CD14-positive monocyte (primary cell): Measurements from ENCODE around the gene KLHL17. TPM values are rescaled to one million over a fixed set of nuclear protein-coding genes. Genes with fewer than 3 reads are reported as not detected.

Experiments
- DNase-seq, 3 donors: peaks; one replicate each; pipeline ENCODE4 v3.0.0-alpha.2; 2011 to 2022
- H2AFZ ChIP-seq: 2 replicates; pipeline ENCODE4 v1.6.0; 2012; ENCODE audit warnings: mild to moderate bottlenecking, low read depth, low read length, inconsistent platforms; ENCODE audit not compliant: insufficient read depth, poor library complexity, severe bottlenecking
- H3K27ac ChIP-seq, 2 donors: 1 replicate in 1 of 2; 2 replicates in 1 of 2; pipeline ENCODE4 v1.5.1; 2012 to 2013; ENCODE audit warnings: low read length in 2 of 2, control low read depth in 1 of 2, inconsistent platforms in 1 of 2, low read depth in 1 of 2, mild to moderate bottlenecking in 1 of 2
- H3K27me3 ChIP-seq, 2 donors: one replicate each; pipeline versions ENCODE4 v1.6.0 to v1.6.1; 2011 to 2013; ENCODE audit warnings: low read length in 2 of 2; ENCODE audit not compliant: control insufficient read depth in 2 of 2, insufficient read depth in 2 of 2
- H3K36me3 ChIP-seq, 2 donors: replicated peaks in 1 of 2; 1 replicate in 1 of 2; 2 replicates in 1 of 2; pipeline versions ENCODE4 v1.5.1 to v1.6.1; 2012 to 2013; ENCODE audit warnings: low read length in 2 of 2, control low read depth in 1 of 2, inconsistent platforms in 1 of 2, mild to moderate bottlenecking in 1 of 2; ENCODE audit not compliant: insufficient read depth in 2 of 2, control insufficient read depth in 1 of 2
- H3K4me1 ChIP-seq, 2 donors: 1 replicate in 1 of 2; 2 replicates in 1 of 2; pipeline versions ENCODE4 v1.5.1 to v1.6.1; 2012 to 2013; ENCODE audit warnings: low read length in 2 of 2, control low read depth in 1 of 2, inconsistent platforms in 1 of 2, mild to moderate bottlenecking in 1 of 2, moderate library complexity in 1 of 2; ENCODE audit not compliant: insufficient read depth in 2 of 2, control insufficient read depth in 1 of 2
- H3K4me2 ChIP-seq: replicated peaks from 2 replicates; pipeline ENCODE3; 2012; ENCODE audit warnings: low read length, moderate library complexity, mild to moderate bottlenecking; ENCODE audit not compliant: poor library complexity, severe bottlenecking; ENCODE audit errors: extremely low read depth
- H3K4me3 ChIP-seq, 3 experiments: fragments of 200-600 bp in 1 of 3; sonication (generic) in 1 of 3; replicated peaks in 1 of 3; 1 replicate in 2 of 3; 2 replicates in 1 of 3; pipeline ENCODE4 v1.5.1; 2011 to 2013; ENCODE audit warnings: low read length in 3 of 3, mild to moderate bottlenecking in 3 of 3, control low read depth in 2 of 3, low read depth in 2 of 3, inconsistent platforms in 1 of 3, moderate library complexity in 1 of 3
- H3K79me2 ChIP-seq: 2 replicates; pipeline ENCODE4 v1.6.0; 2012; ENCODE audit warnings: mild to moderate bottlenecking, control low read depth, inconsistent platforms, low read length, moderate library complexity; ENCODE audit not compliant: insufficient read depth
- H3K9ac ChIP-seq: 2 replicates; pipeline ENCODE4 v1.6.0; 2017; ENCODE audit warnings: low read length, mild to moderate bottlenecking; ENCODE audit not compliant: insufficient read depth, poor library complexity, severe bottlenecking
- H3K9me3 ChIP-seq, 2 donors: replicated peaks in 1 of 2; 1 replicate in 1 of 2; 2 replicates in 1 of 2; pipeline versions ENCODE4 v1.5.1 to v1.6.1; 2012 to 2013; ENCODE audit warnings: low read length in 2 of 2, control low read depth in 1 of 2; ENCODE audit not compliant: control insufficient read depth in 1 of 2, insufficient read depth in 1 of 2
- H4K20me1 ChIP-seq: 2 replicates; pipeline ENCODE4 v1.6.0; 2012; ENCODE audit warnings: mild to moderate bottlenecking, low read length, control low read depth, moderate library complexity; ENCODE audit not compliant: insufficient read depth
- H3K27ac Mint-ChIP-seq, 7 donors: one replicate each; pipeline ENCODE4 v1.8.0; 2020; ENCODE audit warnings: mild to moderate bottlenecking in 7 of 7, mixed read lengths in 7 of 7, moderate library complexity in 6 of 7, inconsistent platforms in 2 of 7
- H3K27me3 Mint-ChIP-seq, 3 donors: one replicate each; pipeline ENCODE4 v1.8.0; 2021 to 2022; ENCODE audit warnings: low read depth in 3 of 3, mild to moderate bottlenecking in 3 of 3, mixed read lengths in 3 of 3, moderate library complexity in 3 of 3, inconsistent platforms in 1 of 3
- H3K36me3 Mint-ChIP-seq, 2 donors: one replicate each; pipeline ENCODE4 v1.8.0; 2020; ENCODE audit warnings: mixed read lengths in 2 of 2, inconsistent platforms in 1 of 2, mild to moderate bottlenecking in 1 of 2
- H3K4me1 Mint-ChIP-seq: one replicate; pipeline ENCODE4 v1.8.0; 2020; ENCODE audit warnings: mild to moderate bottlenecking, mixed read lengths
- H3K4me3 Mint-ChIP-seq, 2 donors: one replicate each; pipeline ENCODE4 v1.8.0; 2020; ENCODE audit warnings: mild to moderate bottlenecking in 2 of 2, mixed read lengths in 2 of 2, moderate library complexity in 1 of 2
- H3K9me3 Mint-ChIP-seq, 7 donors: one replicate each; pipeline ENCODE4 v1.8.0; 2020 to 2022; ENCODE audit warnings: mixed read lengths in 7 of 7, mild to moderate bottlenecking in 6 of 7, moderate library complexity in 6 of 7, inconsistent platforms in 2 of 7
- WGBS: methylation state at CpG from one replicate; pipeline ENCODE4 v1.1.5; 2013; ENCODE audit warnings: missing lambda C conversion rate; ENCODE audit not compliant: insufficient coverage; 5-methylcytosine and 5-hydroxymethylcytosine counted together
- intact Hi-C, 2 donors: fragments of 100-400 bp; cut with micrococcal nuclease; formaldehyde crosslinking; loops; one replicate each; pipeline versions ENCODE4 v1.15.0 to v1.15.1; 2023
- polyA plus RNA-seq, 3 donors: library from polyadenylated mRNA; depleted of rRNA in 1 of 3; unstranded in 2 of 3; stranded (reverse) in 1 of 3; fragments of 300-500 nt in 2 of 3; fragments of >200 nt in 1 of 3; fragmentation: Illumina TruSeq in 2 of 3; gene quantifications; 1 replicate in 2 of 3; 2 replicates in 1 of 3; pipeline ENCODE4 v1.2.3, GENCODE V29; 2012 to 2021
- TF ChIP-seq, protein P1 (sequence below): fragments of 200-600 bp; IDR thresholded peaks from one replicate; pipeline ENCODE4 v1.8.0; 2022; ENCODE audit warnings: antibody characterized with exemption, mild to moderate bottlenecking

Gene KLHL17
- polyA plus RNA-seq, 3 donors, result 0.31 to 48.1 (median 0.71) TPM

GRCh38 chr1:963746-964525 lies 3.6 kb downstream of the KLHL17 start:
- no peaks in the 10 kb centered on the region for H4K20me1 ChIP-seq
- intact Hi-C loops, result loop anchor here in 1 of 2 donors (10.0 kb wide), 1 partner anchor 59 kb away; no protein-coding TSS in a partner anchor
- no peak overlapping the region for H3K27ac ChIP-seq
- Mint-ChIP-seq H3K27ac (no peak overlapping the region), H3K27me3 (peaks cover 22 to 48% (median 32%) of the 10 kb centered on the region in 3 donors), H3K9me3 (no peaks in the 10 kb centered on the region), H3K36me3 (peaks cover 16 to 19% of the 10 kb centered on the region in 2 donors), H3K4me1 (peaks cover 16% of the 10 kb centered on the region), H3K4me3 (no peak overlapping the region)
- H3K36me3 ChIP-seq, result peaks cover 0 to 3% of the 10 kb centered on the region in 2 donors
- H3K4me2 ChIP-seq, result no peak overlapping the region
- peaks cover 2% of the 10 kb centered on the region for H3K79me2 ChIP-seq
- H3K9me3 ChIP-seq, result no peaks in the 10 kb centered on the region
- TF ChIP-seq, protein P1, sequence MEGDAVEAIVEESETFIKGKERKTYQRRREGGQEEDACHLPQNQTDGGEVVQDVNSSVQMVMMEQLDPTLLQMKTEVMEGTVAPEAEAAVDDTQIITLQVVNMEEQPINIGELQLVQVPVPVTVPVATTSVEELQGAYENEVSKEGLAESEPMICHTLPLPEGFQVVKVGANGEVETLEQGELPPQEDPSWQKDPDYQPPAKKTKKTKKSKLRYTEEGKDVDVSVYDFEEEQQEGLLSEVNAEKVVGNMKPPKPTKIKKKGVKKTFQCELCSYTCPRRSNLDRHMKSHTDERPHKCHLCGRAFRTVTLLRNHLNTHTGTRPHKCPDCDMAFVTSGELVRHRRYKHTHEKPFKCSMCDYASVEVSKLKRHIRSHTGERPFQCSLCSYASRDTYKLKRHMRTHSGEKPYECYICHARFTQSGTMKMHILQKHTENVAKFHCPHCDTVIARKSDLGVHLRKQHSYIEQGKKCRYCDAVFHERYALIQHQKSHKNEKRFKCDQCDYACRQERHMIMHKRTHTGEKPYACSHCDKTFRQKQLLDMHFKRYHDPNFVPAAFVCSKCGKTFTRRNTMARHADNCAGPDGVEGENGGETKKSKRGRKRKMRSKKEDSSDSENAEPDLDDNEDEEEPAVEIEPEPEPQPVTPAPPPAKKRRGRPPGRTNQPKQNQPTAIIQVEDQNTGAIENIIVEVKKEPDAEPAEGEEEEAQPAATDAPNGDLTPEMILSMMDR, result no peak
- peaks cover 0 to 31% of the 10 kb centered on the region in 2 donors for H3K27me3 ChIP-seq
- no peak overlapping the region for H2AFZ ChIP-seq
- H3K9ac ChIP-seq, result no peak overlapping the region
- no peak overlapping the region for H3K4me3 ChIP-seq
- no peak for DNase-seq
- whole genome bisulfite sequencing, result 95% methylated on average over 30 of the region's 47 CpGs
- peaks cover 26 to 43% of the 10 kb centered on the region in 2 donors for H3K4me1 ChIP-seq

GRCh38 chr1:964691-965525 lies 4.5 kb downstream of the KLHL17 start:
- Histone ChIP-seq H3K36me3 (peaks cover 0 to 3% of the 10 kb centered on the region in 2 donors), H3K27ac (no peak overlapping the region), H3K4me2 (no peak overlapping the region), H2AFZ (no peak overlapping the region), H3K4me3 (no peak overlapping the region), H3K79me2 (no peaks in the 10 kb centered on the region), H3K9ac (no peak overlapping the region), H3K27me3 (peaks cover 0 to 31% of the 10 kb centered on the region in 2 donors), H3K9me3 (peaks cover 0 to 8% of the 10 kb centered on the region in 2 donors), H3K4me1 (peaks cover 25 to 36% of the 10 kb centered on the region in 2 donors), H4K20me1 (no peaks in the 10 kb centered on the region)
- Mint-ChIP-seq H3K4me1 (peaks cover 16% of the 10 kb centered on the region), H3K36me3 (peaks cover 16 to 19% of the 10 kb centered on the region in 2 donors), H3K27ac (peak overlapping the region in 1 of 7 donors; percentile 63), H3K27me3 (peaks cover 25 to 47% (median 37%) of the 10 kb centered on the region in 3 donors), H3K4me3 (no peak overlapping the region), H3K9me3 (peaks cover 0 to 3% (median 0%) of the 10 kb centered on the region in 7 donors)
- no peak for DNase-seq
- TF ChIP-seq, protein P1, result no peak
- WGBS, result 94% methylated on average over 18 of the region's 51 CpGs
- intact Hi-C loops, result loop anchor here in 1 of 2 donors (10.0 kb wide), 1 partner anchor 60 kb away; no protein-coding TSS in a partner anchor
